ENCODE data around the gene MYBBP1A.
A peak's percentile ranks its signal among the peaks of the same experiment; 100 is the strongest.

MYBBP1A gene

GRCh38 chr17:4503283-4504025 lies 51.7 kb downstream of the MYBBP1A start:
- no peak for DNase-seq (ENCODE audit: low read depth)

- DNase-seq (ENCODE audit: low read depth) = no peak
These were observed 52.6 kb downstream of the MYBBP1A start for GRCh38 chr17:4502466-4503154.

- DNase-seq (ENCODE audit: low read depth) = no peak
These were observed 53.8 kb downstream of the MYBBP1A start for GRCh38 chr17:4501295-4501949.

GRCh38 chr17:4500191-4500571 lies 55.0 kb downstream of the MYBBP1A start:
- DNase-seq (ENCODE audit: low read depth) = no peak

- DNase-seq (ENCODE audit: low read depth) = no peak
These were observed 55.6 kb downstream of the MYBBP1A start for GRCh38 chr17:4499431-4500190.

- DNase-seq (ENCODE audit: low read depth) = no peak
These were observed 56.5 kb downstream of the MYBBP1A start, which contains the start of gene SPNS2 for GRCh38 chr17:4498461-4499397. Gene SPNS2 (plus strand): TSS chr17:4498881. CDS start chr17:4499048, 167 bp downstream.

GRCh38 chr17:4497101-4497824 lies 57.9 kb downstream of the MYBBP1A start:
- no peak for DNase-seq (ENCODE audit: low read depth)

- peak; percentile 43 for DNase-seq (ENCODE audit: low read depth)
These were observed 62.2 kb downstream of the MYBBP1A start for GRCh38 chr17:4492721-4493561.

GRCh38 chr17:4490637-4491061 lies 64.5 kb downstream of the MYBBP1A start:
- peak; percentile 49 for DNase-seq (ENCODE audit: low read depth)

- no peak for DNase-seq (ENCODE audit: low read depth)
These were observed 65.0 kb downstream of the MYBBP1A start for GRCh38 chr17:4490109-4490591.

GRCh38 chr17:4488989-4489595 lies 66.1 kb downstream of the MYBBP1A start:
- peak; percentile 51 for DNase-seq (ENCODE audit: low read depth)
